Stimulated activated CD4-positive, alpha-beta T cell treated with anti-CD3 and anti-CD28 coated beads, Interleukin-2, amount 100 ng/mL, for 48 hours (primary cell): Measurements from ENCODE around the gene GPR161.

Experiments
- DNase-seq, 2 donors: peaks; one replicate each; pipeline ENCODE4 v3.0.0-alpha.2; 2020

GPR161 gene

GRCh38 chr1:168102487-168102886 lies 34.2 kb downstream of the GPR161 start:
- no peak for DNase-seq

DNA sequence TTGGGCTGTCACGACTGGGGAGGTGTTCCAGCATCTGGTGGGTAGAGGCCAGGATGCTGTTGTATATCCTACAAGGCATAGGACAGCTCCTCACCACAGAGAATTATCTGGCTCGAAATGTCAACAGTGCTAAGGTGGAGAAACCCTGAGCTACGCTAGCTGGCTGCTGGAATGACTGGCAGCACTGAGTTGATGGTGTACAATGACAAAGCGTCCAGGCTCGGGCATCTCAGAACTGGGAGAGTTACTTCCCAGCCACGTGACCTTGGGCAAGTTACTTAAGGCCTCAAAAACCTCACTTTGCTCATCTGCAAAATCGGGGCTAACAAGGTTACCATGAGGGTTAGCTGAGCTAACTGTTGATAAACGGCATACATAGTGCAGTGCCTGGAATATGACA lies 35.4 kb downstream of the GPR161 start:
- no peak for DNase-seq

GRCh38 chr1:168100315-168101002 lies 36.3 kb downstream of the GPR161 start:
- DNase-seq, result no peak

- DNase-seq, result no peak
Observed at GRCh38 chr1:168099337-168099801, 37.4 kb downstream of the GPR161 start.

DNA sequence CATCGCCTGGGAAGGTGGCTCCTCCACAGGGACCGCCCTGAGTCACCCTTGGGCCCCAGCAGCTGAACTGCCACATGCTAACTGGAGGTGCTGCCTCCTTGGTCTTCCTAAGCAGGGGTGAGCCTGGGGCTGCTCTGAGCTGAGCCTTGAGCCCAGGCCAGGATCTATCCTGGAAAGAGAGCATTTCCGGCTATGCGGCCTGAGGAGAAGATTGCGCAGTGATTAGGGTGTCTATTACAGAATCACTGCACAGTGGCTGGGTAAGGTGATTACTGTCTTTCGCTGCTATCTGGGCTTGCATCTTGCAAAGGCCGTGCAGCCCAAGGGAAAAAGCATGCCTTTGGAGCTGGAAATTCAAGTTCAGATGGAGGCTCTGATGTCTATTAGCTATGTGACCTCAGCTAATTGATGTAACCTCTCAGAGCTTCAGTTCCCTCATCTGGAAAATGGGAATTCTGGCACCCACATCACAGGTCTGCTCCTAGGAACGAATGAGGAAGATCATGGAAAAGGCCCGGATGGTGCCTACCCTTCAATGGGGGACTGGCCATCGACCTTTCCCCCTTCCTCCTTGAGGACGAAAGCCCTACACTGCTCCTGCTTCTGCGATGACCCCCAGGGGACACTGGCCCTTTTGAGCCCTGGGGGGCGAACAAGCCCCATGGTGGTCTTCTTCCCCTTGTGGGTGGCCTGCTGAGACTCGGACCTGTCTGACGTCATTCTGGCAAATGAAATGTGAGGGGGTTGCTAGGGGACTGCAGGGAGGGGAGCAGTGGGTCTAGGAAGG lies 38.0 kb downstream of the GPR161 start:
- DNase-seq, result no peak

DNA sequence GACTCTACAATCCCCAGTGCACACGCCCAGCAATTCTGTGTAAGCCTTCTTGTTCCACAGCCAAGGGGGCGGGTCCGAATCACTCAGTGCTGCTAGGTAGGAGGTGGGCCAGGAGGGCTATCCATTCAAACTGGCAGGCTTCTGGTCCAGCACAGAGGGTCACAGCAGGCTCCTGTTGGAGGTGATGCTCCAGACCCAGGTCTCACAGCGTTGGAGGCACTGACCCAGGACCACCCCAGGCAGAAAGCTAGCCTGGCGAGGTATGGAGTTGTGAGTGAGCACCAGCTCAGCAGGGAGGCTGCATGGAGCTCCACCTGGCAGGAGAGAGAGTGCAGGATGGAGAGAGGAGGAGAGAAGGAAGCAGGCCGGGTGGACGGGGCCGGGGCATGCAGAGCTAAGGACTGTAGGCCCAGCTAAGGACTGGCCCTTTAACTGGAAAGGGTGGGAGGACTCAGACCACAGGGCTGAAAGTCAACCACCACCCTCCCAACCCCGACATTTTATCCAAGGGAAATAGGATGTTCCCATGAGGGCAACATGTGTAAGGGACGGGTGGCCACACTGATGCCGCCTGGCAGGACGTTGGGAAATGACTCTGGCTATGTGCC lies 38.7 kb downstream of the GPR161 start:
- DNase-seq, result no peak

GRCh38 chr1:168096296-168097165 lies 40.2 kb downstream of the GPR161 start:
- no peak for DNase-seq

- DNase-seq, result no peak
Observed at GRCh38 chr1:168095476-168095875, 41.3 kb downstream of the GPR161 start.

- DNase-seq, result no peak
Observed at GRCh38 chr1:168093616-168094015, 43.1 kb downstream of the GPR161 start.

GRCh38 chr1:168092566-168093355 lies 44.0 kb downstream of the GPR161 start:
- DNase-seq, result no peak

DNA sequence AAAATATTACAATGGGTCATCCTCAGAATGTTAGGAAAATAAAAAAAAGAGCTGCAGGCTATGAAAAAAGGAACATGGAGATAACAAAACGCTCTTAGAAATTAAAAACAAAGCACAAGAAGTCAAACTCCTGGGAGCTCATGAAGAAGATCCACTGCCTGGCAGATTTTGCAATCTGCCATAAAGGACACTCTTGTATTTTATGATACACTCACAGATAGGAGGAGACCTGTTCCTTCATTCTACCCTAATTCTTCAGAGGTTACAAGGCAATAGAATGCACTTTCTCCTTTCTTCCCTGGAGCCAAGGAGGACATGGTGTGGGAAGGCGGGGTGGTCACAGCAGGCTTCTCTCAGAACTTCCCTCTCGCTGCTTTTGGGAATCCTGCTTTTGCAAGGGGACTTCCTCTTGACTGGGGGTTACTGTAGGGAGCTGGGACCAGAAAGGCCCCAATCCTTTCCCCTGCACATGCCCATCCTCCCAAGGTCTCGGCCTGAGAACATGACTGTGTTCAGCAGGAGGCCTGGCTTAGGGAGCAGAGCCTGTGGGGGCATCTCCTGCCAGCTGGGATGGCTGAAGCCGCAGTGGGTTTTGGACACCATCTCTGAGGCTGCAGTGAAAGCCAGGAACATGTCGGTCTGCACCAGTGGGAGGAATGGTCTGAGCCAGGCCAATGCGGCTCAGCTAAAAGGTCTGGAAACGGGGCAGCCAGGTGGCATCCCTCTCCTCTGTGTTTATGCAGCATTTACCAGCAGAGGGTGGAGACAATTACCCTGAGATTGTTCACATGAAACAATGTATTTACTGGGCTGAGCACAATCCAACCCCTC lies 44.8 kb downstream of the GPR161 start:
- DNase-seq, result no peak

DNA sequence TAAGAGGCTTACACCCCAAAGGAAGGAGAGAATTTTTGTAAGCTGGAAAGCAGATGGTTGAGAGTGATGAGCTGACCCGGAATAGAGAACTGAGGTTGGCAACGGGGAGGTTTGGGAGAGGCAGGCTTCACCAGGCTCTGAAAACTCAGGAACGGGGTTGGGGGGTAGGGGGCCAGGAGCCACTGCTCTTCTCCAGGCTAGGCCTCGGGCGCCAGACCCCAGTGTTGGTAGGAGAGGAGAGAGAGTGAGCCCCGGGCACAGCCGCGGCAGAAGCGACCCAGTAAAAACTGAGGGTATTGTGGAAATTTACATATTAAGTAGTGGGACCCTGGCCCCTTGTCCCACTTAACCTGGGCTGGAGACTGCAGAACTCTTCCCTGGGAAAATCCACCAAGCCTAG lies 45.7 kb downstream of the GPR161 start:
- DNase-seq, result no peak

GRCh38 chr1:168090395-168090794 lies 46.3 kb downstream of the GPR161 start:
- DNase-seq, result no peak

DNA sequence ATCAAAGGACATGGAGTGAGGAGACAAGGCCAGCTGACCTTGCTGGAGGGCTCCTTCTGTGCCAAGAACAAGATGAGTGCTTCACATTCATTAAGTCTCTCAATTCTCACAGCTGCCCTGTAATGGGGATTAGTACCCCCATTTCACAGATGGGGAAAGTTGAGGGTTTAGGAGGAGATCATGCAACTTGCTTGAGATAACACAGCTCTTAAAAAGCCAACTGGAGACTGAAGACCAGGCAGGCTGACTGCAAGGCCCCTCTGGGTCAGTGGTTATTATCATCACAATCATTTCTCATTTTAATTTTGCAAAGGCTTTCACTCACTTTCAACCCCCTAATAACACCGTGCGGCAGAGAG lies 46.8 kb downstream of the GPR161 start:
- no peak for DNase-seq

GRCh38 chr1:168089326-168089978 lies 47.3 kb downstream of the GPR161 start:
- DNase-seq, result no peak

DNA sequence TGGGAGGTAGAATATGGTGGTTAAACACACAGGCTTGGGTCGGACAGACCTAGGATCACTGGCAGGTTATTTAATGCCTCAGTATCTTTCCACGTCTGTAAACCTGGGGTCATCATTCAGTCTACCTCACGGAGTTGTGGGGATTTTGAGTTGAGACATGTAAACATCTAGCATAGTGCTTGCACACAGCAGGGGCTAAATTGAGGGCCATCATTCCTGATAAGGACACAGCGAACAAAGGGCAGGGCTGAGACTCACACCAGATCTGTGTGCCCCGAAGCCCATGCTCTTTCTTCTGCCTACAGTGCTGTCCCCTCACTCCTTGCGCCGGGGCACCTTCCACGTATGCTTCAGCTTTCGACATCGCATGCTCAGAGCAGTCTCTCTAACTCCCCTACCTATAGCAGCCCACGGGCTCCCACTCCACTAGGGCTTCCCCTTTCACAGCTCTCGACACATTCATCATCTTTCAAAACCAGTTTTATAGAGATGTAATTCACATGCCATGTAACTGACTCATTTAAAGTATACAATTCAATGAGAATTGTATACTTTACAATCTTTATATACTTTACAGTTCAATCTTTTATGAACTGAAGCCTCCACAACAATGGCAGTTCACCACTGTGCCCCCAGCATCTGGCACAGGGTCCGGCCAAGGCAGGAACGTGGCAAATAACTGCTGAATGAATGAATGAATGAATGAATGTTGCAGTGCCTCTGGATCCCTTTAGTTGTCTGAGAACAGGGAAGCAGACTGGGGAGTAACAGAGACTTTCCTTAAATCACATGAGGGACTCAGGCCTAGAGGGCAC lies 48.0 kb downstream of the GPR161 start:
- DNase-seq, result no peak

DNA sequence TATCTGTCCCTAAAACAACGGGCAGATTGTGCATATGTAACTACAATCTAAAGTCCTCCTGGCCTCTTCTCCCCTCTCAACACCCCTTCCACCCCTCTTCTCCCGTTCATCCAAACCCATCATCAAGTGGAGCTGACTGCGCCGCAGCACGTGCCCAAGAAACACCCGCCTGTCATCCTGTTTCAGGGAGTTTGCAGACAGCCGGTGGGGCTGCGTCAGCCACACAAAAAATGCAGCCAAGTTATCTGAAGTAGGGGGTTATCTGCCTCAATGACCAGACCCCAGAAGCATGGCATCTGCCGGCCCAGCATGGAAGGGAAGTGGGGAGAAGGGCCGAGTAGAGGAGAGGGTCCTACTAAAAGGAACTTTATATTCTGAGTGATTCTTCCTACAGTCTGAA lies 49.0 kb downstream of the GPR161 start:
- no peak for DNase-seq

DNA sequence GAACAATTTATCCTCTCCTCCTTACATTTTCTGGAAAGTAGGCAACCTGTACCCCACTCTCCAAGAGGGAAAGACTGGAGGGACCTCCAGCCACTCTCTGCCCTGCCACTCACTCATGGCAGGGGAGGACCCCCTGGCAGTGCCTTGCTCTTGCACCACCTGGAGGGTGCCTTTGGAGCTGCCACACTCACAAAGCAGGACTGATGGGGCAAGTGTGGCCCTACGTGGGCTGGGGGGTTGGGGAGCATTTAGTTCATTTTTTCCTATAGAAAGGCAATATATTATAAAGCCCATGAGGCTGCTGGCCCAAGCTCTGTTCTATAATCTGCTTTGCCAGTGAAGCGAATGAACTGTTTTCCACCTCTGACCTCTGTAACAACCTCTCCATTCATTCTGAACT lies 50.3 kb downstream of the GPR161 start:
- no peak for DNase-seq

DNA sequence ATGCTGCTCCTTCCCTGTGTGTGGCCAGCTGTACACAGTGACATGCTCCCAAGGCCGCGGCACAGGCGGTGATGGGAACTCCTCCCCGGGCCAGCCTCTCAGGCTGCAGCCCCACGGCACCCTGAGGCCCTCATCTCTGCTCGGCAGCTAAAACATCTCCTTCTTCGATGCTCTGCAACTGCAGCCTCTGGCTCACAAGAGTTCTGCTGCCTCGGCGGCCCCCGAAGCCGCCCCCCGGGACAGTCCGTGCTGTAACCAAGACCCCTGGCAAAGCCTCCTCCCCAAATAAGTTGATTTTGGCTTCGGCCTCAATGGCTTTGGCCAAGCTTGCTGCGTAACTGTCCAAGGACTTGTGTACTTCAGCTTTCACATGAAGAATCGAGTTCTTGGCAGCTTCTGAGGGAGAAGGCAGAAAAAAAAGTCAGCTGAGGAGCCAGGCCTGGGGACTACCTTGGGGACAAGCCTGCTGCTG lies 51.3 kb downstream of the GPR161 start:
- DNase-seq, result no peak
